ENCODE results near the gene SIGMAR1.

SIGMAR1 gene

DNA sequence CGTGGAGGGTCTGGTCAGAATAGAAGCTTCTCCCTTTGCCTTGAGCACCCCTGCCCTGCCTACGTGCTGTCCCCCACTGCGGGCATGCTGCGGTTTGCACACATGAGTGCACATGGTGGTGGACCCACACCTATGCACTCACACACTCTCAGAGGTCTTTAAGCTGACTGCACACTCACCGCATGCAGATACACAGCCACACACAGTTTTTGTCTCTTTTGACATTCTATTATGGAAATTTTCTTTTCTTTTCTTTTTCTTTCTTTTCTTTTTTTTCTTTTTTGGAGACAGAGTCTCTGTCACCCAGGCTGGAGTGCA lies 8.1 kb downstream of the SIGMAR1 start:
- DNase-seq, result no peak

DNA sequence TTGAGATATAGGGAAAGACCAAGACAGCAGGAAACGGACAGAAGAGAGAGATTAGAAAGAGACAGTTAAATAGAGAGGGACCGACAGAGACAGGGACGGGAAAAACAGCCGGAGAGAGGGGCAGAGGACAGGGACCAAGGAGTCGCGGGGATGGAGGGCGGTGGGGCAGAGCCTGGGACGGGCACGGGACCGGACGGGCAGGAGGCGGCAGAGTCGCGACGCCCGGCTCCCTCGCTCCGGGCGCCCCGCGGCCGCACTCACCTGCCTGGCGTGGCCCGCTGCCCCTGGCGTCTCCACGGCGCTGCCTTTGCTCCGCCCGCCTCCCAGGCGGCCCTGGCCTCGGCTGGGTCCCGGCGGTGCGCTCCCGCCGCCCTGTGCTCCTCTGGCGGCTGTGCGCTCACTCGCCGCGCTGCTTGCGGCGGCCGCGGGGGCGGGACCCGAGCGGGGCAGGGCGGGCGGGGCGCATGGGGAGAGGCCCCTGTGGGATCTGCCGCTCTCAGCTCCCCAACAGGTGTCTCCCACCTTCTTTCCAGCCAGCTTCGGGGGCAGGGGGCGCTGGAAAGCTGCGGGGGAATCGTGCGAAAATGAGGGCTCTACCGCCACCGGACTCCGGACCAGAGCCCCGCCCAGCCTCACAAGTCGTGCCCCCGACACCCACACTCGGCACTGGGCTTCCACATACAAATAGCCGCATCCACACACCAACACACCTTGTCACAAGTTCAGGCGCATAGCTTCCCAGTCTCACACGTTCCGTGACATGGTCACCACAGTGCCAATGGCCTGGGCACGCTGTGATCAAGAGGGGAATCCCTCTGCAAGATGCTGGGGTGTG lies 8.7 kb downstream of the SIGMAR1 start, which contains the start of gene ARID3C:
ARID3C (minus strand) TSS at position 411 of the 835 bp plus-strand sequence. CDS start 1,052 bp downstream, outside the sequence.
- DNase-seq, result peak; percentile 29 to 62

DNA sequence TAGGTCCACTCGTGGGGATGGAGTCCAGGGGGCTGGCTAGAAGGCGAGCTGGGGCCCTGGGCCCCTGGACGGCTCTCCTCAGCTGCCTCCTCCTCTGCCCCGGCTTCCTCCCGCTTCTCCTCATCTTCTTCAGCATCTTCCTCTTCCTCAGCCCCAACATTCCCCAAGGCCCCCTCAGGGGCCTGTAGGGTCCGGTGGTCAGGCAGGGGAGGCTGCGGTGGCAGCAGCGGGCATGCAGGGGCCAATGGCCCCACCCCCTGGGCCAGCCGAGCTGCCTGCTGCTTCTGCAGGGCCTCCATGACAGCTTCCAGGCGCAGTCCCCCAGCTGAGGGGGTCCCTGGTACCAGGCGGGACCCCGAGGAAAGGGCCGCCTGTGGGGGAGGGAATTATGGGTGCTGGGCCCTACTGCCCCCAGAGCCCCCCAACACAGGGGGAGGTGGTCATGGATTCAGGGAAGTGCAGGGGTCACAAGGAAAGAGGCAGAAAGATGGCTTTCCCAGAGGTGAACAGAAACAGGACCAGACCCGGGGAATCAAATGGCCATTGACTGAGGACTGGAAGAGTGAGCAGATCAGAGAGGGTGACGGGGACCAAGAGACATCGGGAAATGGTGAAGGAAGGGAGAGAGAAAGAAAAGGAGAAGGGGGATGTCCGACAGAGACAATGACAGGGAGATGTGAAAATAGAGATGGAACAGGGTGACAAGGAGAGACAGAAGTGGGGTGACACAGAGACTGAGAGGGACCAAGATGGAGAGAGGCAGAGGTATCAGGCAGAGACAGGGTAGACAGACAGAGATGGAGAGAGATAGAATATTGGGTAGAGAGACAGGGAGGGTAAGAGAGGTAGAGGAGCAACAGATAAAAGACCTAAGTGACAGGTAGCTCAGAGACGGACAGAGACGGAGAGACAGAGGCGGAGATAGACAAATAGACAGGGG lies 9.6 kb downstream of the SIGMAR1 start:
- no peak for DNase-seq

DNA sequence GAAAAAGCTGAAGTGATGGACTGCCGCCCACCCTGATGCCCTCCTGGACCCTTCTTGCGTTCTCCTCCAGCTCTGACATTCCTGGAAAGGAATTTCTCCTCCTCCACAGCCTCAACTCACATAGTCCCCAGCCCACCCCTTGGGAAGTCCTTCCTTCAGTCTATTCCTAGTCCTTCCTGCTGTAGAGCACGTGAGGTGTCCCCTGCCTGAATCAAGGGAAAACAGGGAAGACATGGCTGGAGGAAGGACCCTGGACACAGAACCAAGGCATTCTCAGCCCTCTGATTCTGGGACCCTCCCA lies 12.5 kb downstream of the SIGMAR1 start:
- no peak for DNase-seq

DNA sequence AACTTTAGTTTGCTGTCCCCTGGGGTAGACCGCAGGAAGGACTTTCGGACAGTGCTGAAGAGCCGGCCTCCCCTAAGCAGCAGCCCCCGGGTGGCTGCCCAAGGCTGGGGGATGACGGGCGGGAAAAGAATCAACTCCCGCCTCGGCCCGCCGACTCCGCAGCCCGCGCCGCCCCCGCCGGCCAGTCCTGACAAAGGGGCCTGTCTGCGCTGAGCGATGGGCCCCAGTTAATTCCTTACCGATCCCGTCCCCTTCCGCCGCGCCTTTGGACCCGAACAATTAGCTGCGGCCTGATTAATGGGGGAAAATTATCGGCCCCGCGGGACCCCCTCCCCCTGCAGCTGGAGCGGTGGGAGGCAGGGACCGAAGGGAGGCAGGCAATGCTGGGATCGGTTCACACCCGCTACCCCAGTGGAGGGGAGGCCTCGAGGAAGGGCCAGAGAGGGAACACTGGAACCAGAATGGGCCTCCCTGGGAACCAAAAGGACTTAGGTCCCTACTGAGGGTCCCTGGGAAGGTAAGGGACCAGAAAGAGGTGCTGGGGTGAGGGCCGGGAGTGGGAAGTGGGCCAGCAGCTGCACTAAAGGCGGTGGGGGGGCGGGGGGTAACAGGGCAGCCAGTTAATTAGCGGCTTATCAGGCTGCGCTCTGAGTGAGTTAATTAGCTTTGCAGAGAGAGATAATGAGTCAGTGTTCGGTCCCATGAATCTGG lies 13.0 kb downstream of the SIGMAR1 start:
- no peak for DNase-seq

DNA sequence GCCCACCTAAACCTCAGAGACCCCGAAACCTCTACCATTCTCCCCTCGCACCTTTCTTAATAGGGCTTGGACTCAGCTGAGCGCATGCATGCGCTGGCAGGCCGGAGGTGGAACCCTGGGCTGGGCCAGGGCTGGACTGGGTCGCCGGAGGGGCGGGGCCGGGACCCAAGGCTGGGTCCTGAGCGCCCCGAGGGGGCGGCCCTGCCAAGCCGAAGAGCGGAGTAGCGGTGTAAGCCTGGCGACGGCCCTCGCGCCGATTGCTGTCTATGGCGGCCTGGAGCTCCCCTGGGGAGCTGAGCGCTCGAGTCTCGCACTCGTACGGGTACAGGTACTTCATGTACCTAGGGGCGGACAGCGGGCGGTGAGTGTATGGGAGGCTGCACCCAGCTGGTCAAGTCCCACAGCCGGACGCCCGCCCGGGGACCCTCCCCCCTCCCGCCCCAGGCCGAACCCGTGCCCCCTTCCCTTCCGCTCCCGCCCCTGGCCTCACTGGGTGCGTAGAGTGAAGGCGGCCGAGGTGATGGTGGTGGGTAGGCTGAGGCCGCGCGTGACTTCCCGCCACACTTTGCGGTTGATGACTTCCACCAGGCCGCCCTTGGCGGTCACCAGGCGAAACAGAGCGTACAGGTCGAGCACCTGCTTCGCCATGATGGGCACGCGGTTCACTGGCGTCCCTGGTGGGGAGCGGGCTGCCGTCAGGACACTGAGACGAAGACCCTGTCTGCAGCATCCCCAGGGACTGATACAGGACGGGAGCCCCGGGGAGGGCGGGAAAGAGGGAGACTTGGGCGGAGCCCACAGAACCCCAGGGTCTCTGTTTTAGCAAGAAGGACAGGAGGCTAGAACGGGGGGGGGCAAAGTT lies 14.0 kb downstream of the SIGMAR1 start:
- DNase-seq, result no peak

DNA sequence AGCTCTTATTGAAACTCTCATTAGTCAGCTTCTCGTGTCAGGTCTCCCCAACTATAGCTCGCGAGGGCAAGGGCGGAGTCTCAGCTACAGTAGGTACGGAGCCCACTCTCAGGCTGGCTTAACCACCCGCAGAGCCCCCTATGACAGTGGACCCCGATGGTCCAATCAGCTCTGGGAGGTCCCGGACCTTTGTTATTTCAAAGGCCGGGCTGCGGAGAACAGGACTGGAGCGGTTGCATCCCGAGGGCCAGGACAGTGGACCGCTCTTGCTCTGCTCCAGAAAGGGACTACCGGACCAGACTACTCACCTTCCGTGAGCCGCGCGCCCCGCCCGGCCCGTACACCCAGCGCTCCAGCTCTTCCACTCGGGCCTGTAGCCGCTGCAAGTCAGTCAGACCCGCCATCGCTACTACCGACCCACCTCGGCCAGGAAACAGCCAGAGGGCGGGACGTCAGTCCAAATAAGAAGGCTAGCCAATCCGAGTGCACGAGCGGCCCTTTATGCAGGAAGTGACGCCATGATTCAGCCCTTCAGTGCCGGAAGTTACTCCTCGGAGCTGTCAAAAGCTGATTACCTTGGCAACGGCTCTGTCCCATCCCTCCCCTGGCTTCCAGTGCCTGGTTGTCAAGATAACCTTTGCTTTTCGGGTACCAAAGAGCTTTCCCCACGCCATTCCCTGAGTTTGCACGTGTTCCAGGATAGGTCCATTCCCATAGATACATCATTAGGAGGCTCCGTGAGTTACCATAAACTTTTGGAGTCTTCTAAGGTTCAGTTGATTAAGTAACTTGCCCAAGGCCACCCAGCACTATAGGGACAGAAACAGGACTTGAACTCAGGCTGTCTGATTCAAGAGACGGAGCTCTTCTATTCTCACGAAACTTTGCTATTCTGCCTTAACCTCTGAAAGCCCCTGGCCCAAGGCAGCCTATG lies 17.3 kb downstream of the SIGMAR1 start, which contains the start of gene DCTN3:
DCTN3 (minus strand) TSS at position 435 of the 934 bp plus-strand sequence; CDS start at position 404, 31 bp downstream.
- peak; percentile 90 to 91 for DNase-seq

DNA sequence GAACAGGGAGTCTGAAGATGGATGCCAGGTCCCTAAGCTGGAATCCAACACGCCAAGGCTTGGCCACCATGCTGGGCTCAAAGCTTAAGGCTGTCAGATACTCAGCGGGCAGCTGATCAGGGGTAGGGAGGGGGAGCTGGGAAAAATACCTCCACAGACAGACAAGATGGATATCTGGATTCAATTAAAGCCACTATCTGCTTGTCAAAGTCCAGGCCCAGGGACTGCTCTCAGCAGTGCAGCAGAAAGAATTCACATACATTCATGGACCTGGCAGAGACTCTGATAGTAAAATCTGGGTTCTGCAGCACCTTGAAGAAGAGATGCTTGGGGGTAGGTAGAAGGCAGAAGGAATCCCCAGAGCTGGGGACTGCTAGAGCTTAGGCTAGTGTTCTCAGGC lies 22.5 kb downstream of the SIGMAR1 start:
- no peak for DNase-seq

DNA sequence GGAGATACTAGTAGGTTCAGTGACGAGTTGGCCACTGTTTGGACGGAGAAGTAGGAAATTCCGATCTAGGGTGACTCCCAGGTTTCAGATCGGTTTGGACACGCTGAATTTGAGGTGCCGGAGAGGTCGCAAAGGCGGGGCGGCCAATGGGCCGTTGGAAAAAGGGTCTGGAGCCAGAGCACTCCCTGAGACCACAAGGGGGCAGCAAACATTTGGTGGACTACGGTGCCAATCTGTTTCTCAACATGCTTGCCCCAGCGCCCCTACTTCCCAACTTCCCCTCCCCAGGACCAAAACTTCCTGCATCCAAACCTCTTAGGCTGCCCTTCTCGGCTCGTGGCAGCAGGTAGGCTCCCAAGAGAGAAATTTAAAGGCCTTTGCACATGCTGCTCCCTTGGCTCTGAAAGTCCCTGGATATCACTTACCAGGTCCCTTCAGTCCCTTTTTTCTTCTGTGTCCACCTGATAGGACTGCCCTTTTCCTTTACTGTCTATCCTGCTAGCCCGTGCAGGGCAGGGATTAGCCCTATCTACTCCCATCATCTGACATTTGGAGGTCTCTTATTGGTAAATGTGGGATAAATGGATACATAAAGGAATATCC lies 24.7 kb downstream of the SIGMAR1 start:
- peak; percentile 71 to 93 for DNase-seq

DNA sequence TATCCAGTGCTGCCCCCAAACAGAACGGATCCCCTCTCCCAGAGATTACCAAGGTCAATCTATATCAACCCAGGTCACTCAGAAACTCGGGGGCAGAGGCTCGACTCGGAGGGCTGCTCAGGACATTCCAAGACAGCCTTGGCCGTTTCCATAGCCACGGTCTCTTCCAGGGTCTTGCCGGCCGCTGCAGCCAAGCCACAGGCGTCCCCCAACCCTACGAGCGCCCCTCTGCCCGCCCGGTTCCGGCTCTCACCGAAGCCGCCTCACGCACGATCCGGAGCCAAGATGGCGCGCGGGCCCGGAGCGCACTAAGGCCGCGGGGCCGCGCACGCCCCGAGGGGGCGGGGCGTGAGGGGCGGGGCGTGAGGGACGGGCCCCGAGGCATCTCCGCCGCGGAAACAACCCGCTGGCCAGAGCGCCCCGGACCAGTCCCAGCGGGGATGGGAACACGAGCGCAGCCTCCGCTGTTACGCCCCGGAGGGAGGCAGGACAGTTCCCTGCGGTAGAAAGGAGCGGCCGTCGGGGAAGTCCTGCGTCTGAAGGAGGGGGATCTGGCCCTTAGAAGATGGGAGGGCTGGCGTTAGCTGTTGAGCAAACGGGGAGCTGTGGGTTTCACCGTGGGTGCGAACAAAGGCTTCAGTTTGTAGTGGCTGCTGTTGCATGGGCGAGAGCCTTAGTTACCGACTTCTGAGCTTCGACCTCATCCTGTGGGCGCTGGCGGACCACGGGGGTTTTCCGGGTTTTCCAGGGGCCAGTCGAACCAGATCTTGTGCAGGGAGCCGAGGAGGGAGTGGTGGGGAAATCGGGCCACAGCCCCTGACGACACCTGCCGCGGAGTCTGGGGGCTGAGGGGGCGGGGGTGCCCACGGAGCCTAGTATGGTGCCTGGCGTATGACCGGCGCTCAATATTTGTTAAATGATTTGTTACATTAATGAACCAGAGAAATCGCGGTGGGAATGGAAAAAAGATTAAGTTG lies 25.5 kb downstream of the SIGMAR1 start, which contains the start of gene RPP25L:
RPP25L (minus strand) TSS at position 287 of the 977 bp plus-strand sequence. CDS start 801 bp downstream, outside the sequence.
- DNase-seq, result peak; percentile 78 to 95

DNA sequence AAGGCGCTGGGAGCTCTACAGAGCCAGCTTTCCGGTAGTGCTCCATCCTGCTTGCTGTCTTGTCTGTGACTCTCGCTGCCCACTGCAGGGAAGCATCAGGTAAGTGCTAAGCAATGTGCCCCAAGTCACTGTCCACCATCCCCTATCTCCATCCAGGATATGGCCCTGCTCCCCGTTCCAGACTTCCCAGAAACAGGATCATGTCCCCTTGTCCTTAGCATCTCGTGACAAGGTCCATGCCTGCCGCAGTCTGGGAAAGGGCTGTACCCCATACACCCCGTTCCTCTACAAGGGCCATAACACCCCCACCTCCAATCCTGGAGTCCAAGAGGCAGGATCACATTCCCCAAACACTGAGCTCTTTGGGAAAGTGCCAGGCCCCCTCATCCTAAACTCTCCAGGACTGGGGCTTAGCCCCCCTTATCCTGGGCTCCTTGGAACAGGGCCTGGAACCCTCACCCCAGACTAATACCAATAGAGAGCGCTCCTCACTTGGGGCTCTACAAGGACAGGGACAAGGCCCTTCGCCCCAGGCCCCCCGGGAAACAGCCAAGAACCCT lies 26.3 kb downstream of the SIGMAR1 start:
- no peak for DNase-seq

DNA sequence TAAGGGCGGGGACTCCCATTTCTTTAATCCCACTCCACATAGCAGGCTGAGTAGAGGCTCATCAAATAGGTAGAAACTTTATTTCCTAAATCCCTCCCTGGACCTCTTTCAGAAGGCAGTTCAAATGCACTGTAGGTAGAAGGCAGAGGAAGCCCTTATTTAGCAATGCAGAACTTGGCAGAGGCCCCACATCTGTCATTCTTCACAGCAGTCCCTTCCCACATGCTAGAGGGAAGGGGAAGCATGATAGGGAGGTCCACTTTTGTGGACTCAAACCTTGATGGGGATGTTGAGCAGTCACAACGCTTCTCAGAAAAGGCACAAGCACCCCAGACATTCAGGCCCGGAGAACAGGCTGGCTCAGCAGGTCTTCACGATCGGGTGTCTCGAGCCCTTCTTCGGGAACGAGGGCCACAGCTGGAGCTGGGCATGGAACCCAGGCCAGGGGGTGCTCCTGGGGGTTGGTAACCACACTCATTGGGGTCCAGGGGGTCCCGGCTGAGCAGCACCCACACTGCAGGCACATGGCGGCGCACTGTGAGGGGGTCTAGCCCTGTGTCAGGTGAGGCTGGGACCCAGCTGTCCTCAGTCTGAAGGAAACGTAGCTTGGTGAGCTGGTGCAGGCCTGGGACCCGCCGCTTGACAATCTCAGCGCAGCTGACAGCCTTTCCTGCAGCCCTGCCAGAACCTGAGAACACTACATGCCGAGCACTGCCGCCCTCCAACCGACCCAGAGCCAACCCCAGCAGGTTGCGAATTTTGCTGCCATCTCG lies 27.0 kb downstream of the SIGMAR1 start:
- no peak for DNase-seq

DNA sequence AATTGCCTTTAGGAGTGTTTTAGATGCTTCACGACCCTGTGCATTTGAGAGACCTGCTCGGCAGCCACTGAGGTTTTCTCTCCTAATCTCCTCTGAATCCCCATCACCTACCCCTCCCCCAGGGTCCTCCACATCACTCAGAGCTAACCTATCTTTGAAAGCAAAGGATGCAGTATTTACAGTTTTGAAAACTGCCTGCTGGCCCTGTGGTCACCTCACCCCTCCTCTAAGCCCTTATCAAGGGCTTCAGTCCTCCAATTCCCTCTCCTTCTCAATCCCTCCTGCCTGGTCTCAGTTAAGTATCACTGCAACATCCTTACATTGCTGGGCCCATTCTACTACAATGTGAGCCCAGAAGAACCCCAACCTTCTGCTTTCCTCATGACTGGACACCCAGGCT lies 30.3 kb downstream of the SIGMAR1 start:
- no peak for DNase-seq

DNA sequence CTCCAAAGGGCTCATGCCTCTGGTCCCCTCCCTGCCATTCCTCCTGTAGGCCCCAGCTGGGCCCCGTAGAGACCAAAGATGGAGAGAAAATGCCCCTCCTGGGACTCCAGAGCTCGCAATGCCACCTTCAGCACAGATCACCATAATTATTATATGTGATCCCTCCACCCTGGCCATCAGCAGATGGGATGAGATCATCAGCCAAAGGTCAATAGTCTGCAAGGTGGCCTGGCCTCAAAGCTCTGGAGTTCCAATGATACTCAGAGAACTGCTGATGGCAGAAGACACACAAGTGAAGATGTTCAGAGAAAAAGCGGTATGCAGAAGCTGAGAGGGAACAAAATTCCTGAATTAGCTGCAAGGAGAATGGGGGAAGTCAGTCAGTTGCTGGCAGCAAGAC lies 30.7 kb downstream of the SIGMAR1 start:
- no peak for DNase-seq

DNA sequence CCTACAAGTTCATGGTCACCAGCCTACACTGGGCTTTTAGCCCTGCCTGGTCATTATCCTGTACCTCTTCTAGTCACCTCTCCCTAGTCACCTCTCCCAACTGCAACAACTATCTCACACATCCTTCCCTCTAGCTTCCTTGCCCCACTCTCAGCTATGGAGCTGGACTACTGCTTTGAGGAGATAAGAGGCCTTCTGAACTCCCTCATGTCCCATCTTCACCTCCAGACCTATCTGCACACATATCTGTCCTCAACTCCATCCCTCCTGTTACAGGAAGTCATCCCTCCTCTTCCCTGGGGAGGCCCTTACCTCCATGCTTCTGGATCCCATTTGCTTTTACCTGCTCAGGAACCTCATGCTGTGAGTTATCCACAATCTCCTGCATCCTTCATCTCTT lies 31.4 kb downstream of the SIGMAR1 start:
- no peak for DNase-seq

DNA sequence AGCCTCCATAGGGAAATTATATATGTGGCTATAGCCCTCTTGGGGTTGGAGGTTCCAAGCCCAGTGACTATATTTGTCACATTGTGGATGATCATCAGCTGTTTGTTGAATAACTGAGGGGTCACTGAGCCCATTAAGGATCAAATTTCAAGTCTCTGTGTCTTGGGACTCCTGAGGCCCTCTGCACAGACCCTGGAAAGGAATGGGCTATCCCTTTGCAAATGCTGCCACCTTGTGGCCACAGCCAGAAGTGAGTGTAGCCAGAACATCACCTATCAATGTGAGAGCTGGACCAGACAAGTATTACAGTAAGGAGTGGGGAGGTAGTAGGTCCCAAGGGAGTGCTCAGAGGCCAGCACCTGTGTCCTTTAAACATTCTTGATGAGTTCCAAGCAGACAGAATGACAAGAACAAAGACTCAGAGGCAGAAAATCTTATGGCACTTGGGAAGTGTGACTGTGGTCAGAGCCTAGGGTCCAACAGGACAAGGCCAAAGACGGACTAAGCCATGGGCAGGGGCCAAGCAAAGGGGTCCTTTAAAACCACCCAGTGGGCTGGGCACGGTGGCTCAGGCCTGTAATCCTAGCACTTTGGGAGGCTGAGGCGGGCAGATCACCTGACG lies 33.9 kb downstream of the SIGMAR1 start:
- DNase-seq, result peak; percentile 46 to 75

DNA sequence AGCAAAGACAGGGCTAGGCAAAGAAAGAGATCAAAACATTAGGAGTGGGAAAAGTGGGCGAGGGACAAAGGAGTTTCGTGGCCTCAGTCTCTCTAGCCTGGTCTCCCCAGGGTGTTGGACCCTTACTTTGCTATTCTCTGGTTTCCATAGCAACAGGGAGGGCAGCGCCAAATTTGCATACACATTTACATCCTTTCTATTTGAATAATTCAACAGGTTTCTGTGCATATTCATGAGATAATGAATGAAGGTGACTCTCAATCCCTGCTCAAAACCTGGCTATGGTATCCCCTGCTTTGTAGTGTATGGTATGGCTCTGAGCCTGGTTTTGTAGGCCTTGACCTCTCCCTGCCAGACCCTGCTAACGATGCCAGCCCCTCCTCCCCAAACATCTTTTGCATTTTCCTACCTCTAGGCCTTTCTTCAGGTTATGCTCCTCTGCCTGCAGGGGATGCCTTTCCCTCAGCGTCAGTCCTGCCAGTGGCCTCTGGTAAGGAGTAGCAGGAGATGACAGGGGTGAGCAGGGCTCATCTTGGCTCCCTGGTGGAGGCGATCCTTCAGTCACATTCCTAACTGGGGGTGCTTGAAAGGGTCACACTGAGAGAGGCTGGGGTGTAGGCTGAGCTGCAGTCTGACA lies 35.5 kb downstream of the SIGMAR1 start:
- no peak for DNase-seq
